GM10248 (cell line): ENCODE measurements around the gene SLC4A1.

Experiments
- CTCF ChIA-PET: fragments of 300-600 bp; sonication (Branson Sonifier 250); formaldehyde crosslinking; extraction: SDS; loops from one replicate; lab custom pipeline; 2021; ENCODE audit warnings: antibody characterized with exemption; lab: Yijun Ruan, JAX
- POLR2A ChIA-PET: fragments of 350-650 bp; sonication (Branson Sonifier 250); formaldehyde crosslinking; extraction: SDS; loops from one replicate; lab custom pipeline; 2020; ENCODE audit warnings: antibody characterized with exemption; lab: Yijun Ruan, JAX
- DNase-seq: peaks from one replicate; pipeline ENCODE4 v3.0.0; 2012; ENCODE audit errors: extremely low spot score
- TF ChIP-seq, protein P1 (sequence below): IDR thresholded peaks from 2 replicates; pipeline ENCODE4 v1.5.1; 2012; ENCODE audit warnings: mild to moderate bottlenecking, low read depth; ENCODE audit errors: extremely low read depth, missing control alignments, control extremely low read depth

Gene SLC4A1

DNA sequence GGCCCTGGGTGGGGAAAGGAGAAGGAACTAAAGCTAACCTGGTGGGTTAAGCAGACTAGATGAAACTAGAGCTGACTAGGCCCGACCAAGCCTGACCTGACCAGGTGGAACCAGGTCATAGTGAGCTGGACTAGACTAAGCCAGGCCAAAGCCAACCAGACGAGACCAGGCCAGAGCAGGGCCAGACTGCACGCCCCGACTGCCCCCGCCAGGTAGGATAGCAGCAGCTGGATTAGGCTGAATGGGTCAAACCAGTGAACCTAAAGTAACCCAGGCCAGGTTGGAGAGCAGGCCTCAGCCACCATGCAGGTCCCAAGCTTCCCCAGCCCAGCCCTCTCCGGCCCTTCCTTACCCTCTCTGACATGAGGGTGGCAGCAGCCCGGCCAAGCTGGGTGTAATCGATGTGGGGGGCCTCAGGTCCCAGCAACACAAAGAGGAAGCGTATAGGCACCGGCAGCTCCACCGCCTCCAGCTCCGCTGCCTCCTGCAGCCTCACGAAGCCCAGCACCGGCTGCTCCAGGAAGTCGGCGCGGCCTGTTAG, 9.1 kb downstream of the SLC4A1 start:
- POLR2A ChIA-PET: no interaction called here

DNA sequence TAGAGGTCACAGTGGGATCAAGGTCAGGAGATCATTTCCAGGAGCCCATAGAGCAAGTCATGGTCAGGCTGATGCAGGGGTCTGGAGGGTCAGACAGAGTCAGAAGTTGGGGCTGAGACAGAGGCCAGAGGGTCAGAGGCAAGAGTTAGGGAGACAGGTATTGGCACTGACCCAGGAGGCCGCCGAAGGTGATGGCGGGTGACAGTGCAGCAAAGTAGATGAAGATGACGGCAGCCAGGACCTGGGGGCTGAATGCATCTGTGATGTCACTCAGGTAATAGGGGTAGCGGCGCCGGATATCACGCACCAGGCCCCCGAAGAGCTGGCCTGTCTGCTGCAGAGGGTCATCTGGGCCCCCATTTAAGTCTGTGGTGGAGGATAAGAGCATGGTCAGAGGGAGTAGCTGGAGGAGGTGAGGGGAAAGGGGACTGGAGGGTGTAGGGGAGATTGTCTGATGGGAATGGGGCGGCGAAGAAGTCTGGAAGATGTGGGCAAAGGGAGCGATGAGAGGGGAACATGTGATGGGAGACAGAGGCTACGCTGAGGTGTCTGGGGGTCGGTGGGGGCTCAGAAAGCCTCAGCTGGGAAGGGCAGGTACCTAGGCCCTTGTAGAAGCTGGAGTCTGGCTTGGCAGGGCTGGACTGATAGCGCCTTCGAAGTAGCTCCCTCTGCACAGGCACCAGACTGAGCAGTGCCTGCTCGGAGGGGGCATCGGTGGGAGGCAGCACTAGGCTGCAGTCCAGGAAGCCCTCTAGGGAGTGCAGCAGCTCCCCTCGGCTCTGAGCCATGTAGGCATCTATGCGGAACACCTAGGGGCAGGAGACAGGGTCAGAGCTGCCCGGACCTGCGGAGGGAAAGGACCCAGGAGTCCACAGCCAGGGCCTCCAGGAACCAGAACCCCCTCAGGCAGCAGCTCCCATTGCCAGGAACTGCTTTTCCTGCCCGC, 9.8 kb downstream of the SLC4A1 start:
- TF ChIP-seq, protein P1, sequence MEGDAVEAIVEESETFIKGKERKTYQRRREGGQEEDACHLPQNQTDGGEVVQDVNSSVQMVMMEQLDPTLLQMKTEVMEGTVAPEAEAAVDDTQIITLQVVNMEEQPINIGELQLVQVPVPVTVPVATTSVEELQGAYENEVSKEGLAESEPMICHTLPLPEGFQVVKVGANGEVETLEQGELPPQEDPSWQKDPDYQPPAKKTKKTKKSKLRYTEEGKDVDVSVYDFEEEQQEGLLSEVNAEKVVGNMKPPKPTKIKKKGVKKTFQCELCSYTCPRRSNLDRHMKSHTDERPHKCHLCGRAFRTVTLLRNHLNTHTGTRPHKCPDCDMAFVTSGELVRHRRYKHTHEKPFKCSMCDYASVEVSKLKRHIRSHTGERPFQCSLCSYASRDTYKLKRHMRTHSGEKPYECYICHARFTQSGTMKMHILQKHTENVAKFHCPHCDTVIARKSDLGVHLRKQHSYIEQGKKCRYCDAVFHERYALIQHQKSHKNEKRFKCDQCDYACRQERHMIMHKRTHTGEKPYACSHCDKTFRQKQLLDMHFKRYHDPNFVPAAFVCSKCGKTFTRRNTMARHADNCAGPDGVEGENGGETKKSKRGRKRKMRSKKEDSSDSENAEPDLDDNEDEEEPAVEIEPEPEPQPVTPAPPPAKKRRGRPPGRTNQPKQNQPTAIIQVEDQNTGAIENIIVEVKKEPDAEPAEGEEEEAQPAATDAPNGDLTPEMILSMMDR: no peak
- ChIA-PET CTCF (interaction anchor here (0.6 to 2.1 kb wide), 7 partner anchors 16 to 149 kb away, joined by 3 to 8 read pairs (median 3); no protein-coding TSS in a partner anchor), POLR2A (no interaction called here)
- DNase-seq: no peak

More for the DNA sequence above, 9.1 kb downstream of the SLC4A1 start:
- CTCF ChIA-PET: interaction anchor here (0.6 to 2.1 kb wide), 7 partner anchors 15 to 148 kb away, joined by 3 to 8 read pairs (median 3); no protein-coding TSS in a partner anchor
- TF ChIP-seq, protein P1: no peak
- DNase-seq: no peak

DNA sequence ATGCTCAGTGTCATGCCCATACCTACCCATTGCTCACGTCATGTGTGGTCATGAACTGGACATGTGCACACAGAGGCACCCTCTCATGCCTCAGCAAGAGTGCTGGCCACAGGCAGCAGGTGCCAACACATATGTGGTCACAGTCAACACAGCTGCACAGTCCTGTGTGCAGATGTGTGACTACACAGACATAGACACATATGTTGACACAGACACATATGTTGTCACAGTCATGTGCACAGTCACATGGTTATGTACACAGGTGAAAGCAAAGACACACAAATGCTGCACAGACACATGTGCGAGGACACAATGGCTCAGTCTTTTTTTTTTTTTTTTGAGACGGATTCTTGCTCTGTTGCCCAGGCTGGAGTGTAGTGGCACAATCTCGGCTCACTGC, 11.3 kb downstream of the SLC4A1 start:
- DNase-seq: no peak
- POLR2A ChIA-PET: no interaction called here
- CTCF ChIA-PET: no interaction called here
- TF ChIP-seq, protein P1: no peak

DNA sequence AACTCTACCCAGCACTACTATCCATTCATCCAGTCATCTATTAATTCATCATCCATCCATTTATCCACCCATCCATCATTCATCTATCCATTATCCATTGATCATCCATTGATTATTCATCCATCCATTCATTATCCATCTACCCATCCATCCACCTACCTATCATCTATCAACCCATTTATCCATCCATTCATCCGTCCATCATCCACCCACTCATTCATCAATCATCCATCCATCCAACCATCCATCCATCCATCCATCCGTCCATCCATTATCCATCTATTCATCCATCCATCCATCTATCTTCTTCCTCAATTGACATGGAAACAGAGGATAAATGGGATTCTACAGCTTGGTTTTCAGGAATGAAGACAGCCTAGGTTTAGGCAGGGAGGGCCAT, 12.0 kb downstream of the SLC4A1 start:
- DNase-seq: no peak
- ChIA-PET POLR2A (no interaction called here), CTCF (interaction anchor here (0.8 to 1.4 kb wide), 2 partner anchors 15 to 46 kb away, joined by 3 read pairs; no protein-coding TSS in a partner anchor)

DNA sequence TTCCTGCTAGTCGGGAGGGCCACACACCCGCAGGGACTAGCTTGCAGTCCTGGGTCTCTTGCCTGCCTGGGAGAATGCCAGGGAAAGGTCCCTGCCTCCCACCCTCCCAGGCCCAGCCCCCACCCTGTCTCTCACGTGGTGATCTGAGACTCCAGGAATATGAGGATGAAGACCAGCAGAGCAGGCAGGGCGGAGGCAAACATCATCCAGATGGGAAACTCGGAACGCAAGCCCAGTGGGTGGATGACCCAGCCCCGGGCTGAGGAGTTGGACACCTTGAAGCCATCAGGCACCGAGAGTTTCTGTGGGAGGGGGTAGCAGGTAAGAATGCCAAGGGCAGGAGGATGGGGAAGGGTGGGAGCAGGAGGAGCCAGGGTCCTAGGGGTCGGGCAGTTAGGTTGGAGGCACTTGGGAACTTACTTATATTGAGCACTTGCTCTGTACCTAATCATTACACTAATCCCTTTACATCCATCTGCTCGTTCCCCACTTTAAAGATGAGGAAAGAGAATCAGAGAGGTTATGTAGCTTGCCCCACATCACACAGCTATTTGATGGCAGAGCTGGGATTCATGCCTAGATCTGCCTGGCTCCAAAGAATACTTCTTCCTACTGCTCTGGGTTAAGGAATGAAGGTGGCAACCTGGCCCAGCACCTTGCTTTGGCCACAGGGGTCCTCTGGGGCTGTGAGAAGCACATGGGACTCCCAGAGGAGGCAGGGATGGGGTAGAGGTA, 13.4 kb downstream of the SLC4A1 start:
- TF ChIP-seq, protein P1: no peak
- ChIA-PET POLR2A (no interaction called here), CTCF (interaction anchor here (1.4 kb wide), 1 partner anchor 44 kb away, joined by 3 read pairs; no protein-coding TSS in a partner anchor)
- no peak for DNase-seq

More for the DNA sequence above, 12.0 kb downstream of the SLC4A1 start:
- TF ChIP-seq, protein P1: no peak

DNA sequence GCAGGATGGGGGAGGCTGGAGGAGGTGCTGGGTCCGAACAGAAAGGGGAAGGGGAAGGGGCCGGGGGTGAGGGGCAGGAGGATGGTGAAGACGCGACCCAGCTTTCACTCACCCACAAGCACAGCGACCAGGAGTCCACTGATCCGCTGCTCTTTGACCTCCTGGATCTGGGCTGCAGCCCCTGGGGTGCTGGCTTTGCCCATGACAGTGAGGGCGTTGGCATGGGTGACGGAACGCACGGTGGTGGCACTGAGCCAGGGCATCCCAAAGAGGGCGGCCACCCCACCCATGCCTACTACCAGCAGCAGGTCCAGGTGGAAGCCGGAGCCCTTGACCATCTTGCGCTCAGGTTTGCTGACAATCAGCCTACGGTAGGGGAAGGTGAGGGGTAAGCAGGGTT, 14.9 kb downstream of the SLC4A1 start:
- CTCF ChIA-PET: interaction anchor here (1.0 kb wide), 1 partner anchor 27 kb away, joined by 3 read pairs; no protein-coding TSS in a partner anchor
- POLR2A ChIA-PET: no interaction called here
- TF ChIP-seq, protein P1: no peak
- DNase-seq: no peak
